Measurements from ENCODE around the gene ZNF771.
"Not testable (repeated sequence)": the region's sequence is repeated elsewhere in the genome, so short reads cannot be mapped to it uniquely, and the experiment has no call there.

The ZNF771 gene

GRCh38 chr16:30375864-30376263 lies 31.5 kb upstream of the ZNF771 start:
- DNase-seq (ENCODE audit: low read depth) = no peak

DNA sequence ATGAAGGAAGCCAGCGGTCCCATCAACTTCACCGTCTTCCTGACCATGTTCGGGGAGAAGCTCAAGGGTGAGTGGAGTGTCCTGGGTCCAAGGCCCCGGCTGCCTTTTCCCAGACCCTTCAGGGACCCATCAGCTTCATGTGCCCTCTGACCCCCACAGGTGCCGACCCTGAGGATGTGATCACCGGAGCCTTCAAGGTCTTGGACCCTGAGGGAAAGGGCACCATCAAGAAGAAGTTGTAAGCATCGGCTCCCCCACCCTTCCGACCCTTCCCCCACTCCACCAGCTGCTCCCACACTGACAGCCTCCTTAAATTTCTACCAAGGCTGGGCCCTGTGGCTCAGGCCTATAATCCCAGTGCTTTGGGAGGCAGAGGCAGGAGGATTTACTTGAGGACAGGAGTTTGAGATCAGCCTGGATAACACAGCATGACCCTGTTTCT lies 30.9 kb upstream of the ZNF771 start:
- no peak for DNase-seq (ENCODE audit: low read depth)

- no peak for DNase-seq (ENCODE audit: low read depth)
Observed at GRCh38 chr16:30377050-30377811, 30.2 kb upstream of the ZNF771 start.

- peak; percentile 82 for DNase-seq (ENCODE audit: low read depth)
Observed at GRCh38 chr16:30377812-30378235, 29.6 kb upstream of the ZNF771 start.

GRCh38 chr16:30378236-30379157 lies 28.9 kb upstream of the ZNF771 start:
- peak; percentile 98 for DNase-seq (ENCODE audit: low read depth)

- no peak for DNase-seq (ENCODE audit: low read depth)
Observed at GRCh38 chr16:30379158-30379783, 28.1 kb upstream of the ZNF771 start.

DNA sequence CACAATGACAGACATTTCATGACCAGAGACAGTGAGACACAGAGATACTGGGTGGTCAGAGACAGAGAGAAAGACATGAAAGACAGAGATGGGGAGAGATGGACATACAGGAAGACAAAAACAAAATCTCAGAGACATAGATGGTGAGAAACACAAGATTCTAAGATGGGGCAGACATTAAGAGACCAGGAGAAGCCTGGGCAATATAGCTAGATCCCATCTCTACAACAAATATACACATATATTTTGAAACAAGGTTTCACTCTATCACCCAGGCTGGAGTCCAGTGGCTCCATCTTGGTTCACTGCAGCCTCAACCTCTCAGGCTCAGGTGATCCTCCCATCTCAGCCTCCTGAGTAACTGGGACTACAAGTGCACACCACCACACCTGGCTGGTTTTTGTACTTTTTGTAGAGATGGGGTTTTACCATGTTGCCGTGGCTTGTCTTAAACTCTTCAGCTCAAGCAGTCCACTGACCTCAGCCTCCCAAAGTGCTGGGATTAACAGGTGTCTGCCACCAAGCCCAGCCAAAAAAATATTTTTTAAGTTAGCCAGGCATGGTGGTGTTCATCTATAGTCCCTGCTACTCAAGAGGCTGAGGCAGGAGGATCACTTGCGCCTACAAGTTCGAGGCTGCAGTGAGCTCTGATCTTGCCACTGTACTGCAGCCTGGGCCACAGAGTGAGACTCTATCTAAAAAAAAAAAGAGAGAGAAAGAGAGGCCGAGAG lies 27.2 kb upstream of the ZNF771 start:
- DNase-seq (ENCODE audit: low read depth) = no peak

- no peak for DNase-seq (ENCODE audit: low read depth)
Observed at GRCh38 chr16:30380803-30381208, 26.6 kb upstream of the ZNF771 start.

DNA sequence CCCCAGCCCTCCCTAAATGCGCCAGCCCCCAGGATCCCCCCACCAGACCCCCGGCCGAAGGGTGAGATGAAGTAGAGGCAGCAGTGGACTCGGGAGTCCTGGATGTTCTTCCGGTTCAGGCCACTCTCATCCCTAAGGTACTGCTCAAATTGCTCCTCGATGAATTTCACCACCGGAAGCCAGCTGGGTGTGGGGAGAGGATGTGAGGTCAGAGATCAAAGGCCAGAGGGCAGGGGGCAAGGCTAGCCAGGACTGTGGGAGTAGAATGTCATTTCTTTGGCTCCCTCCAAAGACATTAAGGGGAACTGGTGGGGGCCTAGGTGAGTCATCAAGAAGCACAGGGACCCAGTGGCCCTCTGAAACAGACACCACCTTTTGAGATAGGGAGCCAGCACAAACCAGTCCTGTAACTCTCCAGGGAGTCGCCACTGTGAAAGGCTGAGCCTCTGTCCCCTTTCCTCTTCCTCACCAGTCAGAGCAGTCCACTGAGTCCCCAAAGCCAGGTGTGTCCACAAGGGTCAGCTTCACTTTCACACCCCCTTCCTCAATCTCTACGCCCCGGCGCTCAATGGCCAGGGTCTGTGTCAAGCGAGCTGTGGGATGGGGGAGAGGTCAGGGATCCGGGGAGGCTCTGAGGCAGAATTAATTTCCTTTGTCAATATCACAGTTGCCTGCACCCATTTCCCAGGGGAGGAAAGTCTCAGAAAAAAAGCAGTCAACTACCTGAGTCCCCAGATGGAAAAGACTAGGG lies 25.9 kb upstream of the ZNF771 start:
- DNase-seq (ENCODE audit: low read depth) = no peak

GRCh38 chr16:30382111-30382881 lies 25.1 kb upstream of the ZNF771 start, which contains the start of gene SEPTIN1:
SEPTIN1 (minus strand) TSS chr16:30382561; CDS start chr16:30382542, 19 bp downstream.
- peak; percentile 67 for DNase-seq (ENCODE audit: low read depth)

GRCh38 chr16:30383521-30383920 lies 23.9 kb upstream of the ZNF771 start:
- no peak for DNase-seq (ENCODE audit: low read depth)

DNA sequence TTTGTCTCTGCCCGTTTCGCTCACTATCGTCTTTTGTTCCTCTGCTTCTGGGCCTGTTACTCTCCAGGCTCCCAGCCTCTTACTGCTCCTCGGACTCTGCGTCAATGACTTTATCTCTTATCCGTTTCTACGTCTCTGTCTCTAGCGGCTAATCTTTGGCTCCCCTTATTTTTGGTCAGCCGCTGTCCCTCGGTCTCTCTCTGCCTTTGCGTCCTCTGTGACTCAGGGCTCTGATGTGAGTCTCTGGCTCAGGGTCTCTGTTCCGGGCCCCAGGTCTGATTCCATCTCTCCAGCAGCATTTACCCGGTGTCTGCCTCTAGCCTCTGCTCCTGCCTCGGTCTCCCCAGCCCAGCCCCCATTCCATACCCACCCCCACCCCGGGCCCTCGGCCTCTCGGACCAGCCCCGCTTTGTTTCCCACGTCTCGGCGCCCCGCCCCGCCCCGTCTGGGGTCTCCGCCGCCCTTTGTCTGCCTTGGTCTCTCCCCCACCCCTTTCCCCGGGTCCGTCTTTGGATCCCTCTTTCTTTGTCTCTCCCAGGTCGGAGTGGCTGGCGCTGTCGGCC lies 12.7 kb upstream of the ZNF771 start:
- DNase-seq (ENCODE audit: low read depth) = no peak

DNA sequence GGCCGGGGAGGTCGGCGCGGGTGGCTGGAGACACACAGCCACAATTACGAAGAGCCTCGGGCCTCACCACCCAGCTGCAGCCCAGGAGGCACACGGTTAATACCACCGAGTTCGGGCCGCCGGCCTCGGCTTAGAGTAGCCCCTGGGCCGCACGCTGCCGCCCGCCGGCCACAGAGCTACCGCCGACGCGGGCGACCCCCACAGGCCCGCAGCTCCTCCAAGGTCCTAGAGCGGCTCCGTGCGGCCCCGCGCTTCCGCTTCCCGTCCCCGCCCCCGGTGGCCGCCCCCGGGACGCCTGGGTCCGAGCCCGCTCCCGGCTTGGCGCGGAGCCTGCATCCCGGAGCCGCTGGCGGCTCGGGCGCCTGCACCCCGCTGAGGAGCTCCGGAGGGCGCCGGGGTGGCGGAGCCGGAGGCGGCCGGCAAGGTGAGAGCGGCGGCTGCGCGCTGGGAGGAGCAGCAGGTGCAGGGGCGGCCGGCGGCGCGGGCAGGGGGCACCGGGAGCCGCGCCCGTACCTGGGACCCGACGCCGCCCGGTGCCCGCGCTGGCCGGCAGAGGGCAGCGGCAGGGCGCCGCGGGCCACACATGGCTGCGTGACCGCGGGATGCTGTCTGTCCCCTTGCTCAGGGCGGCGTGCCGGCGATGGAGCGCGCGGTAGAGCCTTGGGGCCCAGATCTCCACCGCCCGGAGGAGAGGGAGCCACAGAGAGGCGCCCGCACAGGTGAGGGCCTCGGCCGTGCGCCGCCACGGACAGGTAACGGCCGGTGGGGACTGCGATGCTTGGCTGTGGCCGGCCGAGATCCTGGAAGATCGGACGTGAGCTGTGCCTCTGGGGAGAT lies 12.0 kb upstream of the ZNF771 start, which contains the start of gene ZNF48:
ZNF48 (plus strand) TSS at position 266 of the 837 bp plus-strand sequence; CDS start at position 641, 375 bp downstream.
- no peak for DNase-seq (ENCODE audit: low read depth)

DNA sequence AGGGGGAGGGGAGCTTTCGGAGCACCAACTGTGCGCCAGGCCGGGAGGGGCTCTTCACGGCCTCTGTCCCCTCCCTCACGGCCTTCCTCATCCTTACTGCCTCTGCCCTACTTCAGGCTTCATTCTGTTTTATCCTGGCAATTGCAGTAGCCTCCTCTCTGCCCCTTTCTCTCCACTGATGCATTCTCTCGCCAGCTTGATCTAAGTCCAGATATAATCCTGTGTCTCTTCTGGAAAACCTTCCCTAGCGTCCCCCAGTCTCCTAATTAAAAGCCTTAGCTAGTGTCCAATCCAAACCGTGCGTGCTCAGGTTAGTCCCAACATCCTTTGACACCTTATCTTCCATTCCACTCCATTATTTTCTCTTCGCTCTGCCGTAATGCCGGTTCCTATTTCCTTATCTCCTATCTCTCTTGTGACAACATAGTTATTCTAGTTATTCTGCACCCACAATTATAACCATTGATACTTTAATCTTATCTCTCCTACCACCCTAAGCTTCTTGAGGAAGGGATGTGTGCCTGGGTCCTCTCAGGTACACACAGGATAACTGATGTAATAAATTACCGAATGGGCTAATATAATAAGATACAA lies 11.3 kb upstream of the ZNF771 start:
- no peak for DNase-seq (ENCODE audit: low read depth)

DNA sequence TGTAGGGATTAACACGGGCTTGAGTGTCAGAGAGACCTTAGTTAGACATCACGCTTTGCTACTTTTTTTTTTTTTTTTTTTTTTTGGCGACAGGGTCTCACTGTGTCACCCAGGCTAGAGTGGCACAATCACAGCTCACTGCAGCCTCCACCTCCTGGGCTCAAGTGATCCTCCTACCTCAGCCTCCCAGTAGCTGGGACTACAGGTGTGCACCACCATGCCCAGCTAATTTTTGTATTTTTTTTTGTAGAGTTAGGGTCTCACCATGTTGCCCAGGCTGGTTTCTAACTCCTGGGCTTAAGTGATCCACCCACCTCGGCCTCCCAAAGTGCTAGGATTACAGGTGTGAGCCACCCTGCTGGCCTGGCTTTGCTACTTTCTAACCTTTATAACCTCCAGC lies 10.8 kb upstream of the ZNF771 start:
- DNase-seq (ENCODE audit: low read depth) = not testable (repeated sequence)

- no peak for DNase-seq (ENCODE audit: low read depth)
Observed at GRCh38 chr16:30397056-30397455, 10.3 kb upstream of the ZNF771 start.

DNA sequence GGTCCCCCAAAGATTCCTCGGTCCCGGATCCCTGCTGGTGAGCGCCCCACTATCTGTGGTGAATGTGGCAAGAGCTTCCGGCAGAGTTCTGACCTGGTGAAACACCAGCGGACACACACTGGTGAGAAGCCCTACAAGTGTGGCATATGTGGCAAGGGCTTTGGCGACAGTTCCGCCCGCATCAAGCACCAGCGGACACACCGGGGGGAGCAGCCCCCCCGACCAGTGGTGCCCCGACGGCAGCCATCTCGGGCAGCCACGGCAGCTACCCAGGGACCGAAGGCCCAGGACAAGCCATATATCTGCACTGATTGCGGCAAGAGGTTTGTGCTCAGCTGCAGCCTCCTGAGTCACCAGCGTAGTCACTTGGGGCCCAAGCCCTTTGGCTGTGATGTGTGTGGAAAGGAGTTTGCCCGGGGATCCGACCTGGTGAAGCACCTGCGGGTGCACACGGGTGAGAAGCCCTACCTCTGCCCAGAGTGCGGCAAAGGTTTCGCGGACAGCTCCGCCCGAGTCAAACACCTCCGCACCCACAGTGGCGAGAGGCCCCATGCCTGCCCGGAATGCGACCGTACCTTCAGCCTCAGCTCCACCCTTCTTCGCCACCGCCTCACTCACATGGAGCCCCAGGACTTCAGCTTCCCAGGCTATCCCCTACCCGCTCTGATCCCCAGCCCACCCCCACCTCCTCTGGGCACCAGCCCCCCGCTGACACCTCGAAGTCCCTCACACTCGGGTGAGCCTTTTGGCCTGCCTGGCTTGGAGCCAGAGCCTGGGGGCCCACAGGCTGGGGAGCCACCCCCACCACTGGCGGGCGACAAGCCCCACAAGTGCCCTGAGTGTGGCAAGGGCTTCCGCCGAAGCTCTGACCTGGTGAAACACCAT lies 9.4 kb upstream of the ZNF771 start:
- no peak for DNase-seq (ENCODE audit: low read depth)
